ENCODE data around the gene SLC25A17. TPM values are rescaled to one million over a fixed set of nuclear protein-coding genes. Genes with fewer than 3 reads are reported as not detected.

SLC25A17 gene
- total RNA-seq, 1 donor from 2014 or later = 25.7 TPM

GRCh38 chr22:40817737-40818136, 1.4 kb downstream of the SLC25A17 start:
- H3K36me3 Mint-ChIP-seq (ENCODE audit: low read depth) = peaks cover 4% of the 10 kb centered on the region
- H3K9me3 Mint-ChIP-seq = no peaks in the 10 kb centered on the region

GRCh38 chr22:40813912-40814315, 5.2 kb downstream of the SLC25A17 start:
- Mint-ChIP-seq H3K36me3 (ENCODE audit: low read depth) (peaks cover 4% of the 10 kb centered on the region), H3K9me3 (no peaks in the 10 kb centered on the region), H3K27me3 (ENCODE audit: low read depth) (no peaks in the 10 kb centered on the region), H3K4me3 (peak overlapping the region; percentile 9), H3K27ac (ENCODE audit: unreplicated experiment) (no peak overlapping the region), H3K4me1 (peaks cover 25% of the 10 kb centered on the region)
- DNase-seq (ENCODE audit: low read depth, low spot score) = no peak
- TF ChIP-seq CTCF (conservative IDR thresholded peaks at IDR 0.05) = no peak

More at GRCh38 chr22:40817737-40818136, 1.4 kb downstream of the SLC25A17 start:
- H3K27ac Mint-ChIP-seq (ENCODE audit: unreplicated experiment) = no peak overlapping the region
- H3K4me3 Mint-ChIP-seq = peak overlapping the region; percentile 98
- no peak for DNase-seq (ENCODE audit: low read depth, low spot score)
- no peak for TF ChIP-seq CTCF (conservative IDR thresholded peaks at IDR 0.05)
- no peaks in the 10 kb centered on the region for H3K27me3 Mint-ChIP-seq (ENCODE audit: low read depth)
- H3K4me1 Mint-ChIP-seq = peaks cover 35% of the 10 kb centered on the region

GRCh38 chr22:40808018-40808841, 10.9 kb downstream of the SLC25A17 start:
- no peak for DNase-seq (ENCODE audit: low read depth, low spot score)
- no peak for TF ChIP-seq CTCF (conservative IDR thresholded peaks at IDR 0.05)

GRCh38 chr22:40806711-40807110, 12.4 kb downstream of the SLC25A17 start:
- Mint-ChIP-seq H3K36me3 (ENCODE audit: low read depth) (peaks cover 2% of the 10 kb centered on the region), H3K27ac (ENCODE audit: unreplicated experiment) (no peak overlapping the region), H3K9me3 (no peaks in the 10 kb centered on the region), H3K4me3 (no peak overlapping the region), H3K4me1 (peaks cover 6% of the 10 kb centered on the region), H3K27me3 (ENCODE audit: low read depth) (no peaks in the 10 kb centered on the region)
- DNase-seq (ENCODE audit: low read depth, low spot score) = no peak
- TF ChIP-seq CTCF (conservative IDR thresholded peaks at IDR 0.05) = no peak

More at GRCh38 chr22:40808018-40808841, 10.9 kb downstream of the SLC25A17 start:
- Mint-ChIP-seq H3K4me3 (no peak overlapping the region), H3K9me3 (no peaks in the 10 kb centered on the region), H3K4me1 (peaks cover 6% of the 10 kb centered on the region), H3K36me3 (ENCODE audit: low read depth) (peaks cover 2% of the 10 kb centered on the region), H3K27me3 (ENCODE audit: low read depth) (no peaks in the 10 kb centered on the region), H3K27ac (ENCODE audit: unreplicated experiment) (no peak overlapping the region)

GRCh38 chr22:40805699-40806203, 13.4 kb downstream of the SLC25A17 start:
- Mint-ChIP-seq H3K9me3 (no peaks in the 10 kb centered on the region), H3K36me3 (ENCODE audit: low read depth) (peaks cover 2% of the 10 kb centered on the region), H3K4me1 (peaks cover 6% of the 10 kb centered on the region), H3K4me3 (no peak overlapping the region), H3K27me3 (ENCODE audit: low read depth) (no peaks in the 10 kb centered on the region), H3K27ac (ENCODE audit: unreplicated experiment) (no peak overlapping the region)
- DNase-seq (ENCODE audit: low read depth, low spot score) = no peak
- no peak for TF ChIP-seq CTCF (conservative IDR thresholded peaks at IDR 0.05)

All from neural crest cell (in vitro differentiated cells).